Kidney glomerular epithelial cell (primary cell): ENCODE measurements around the gene SUPT3H.
"Not testable (repeated sequence)": the region's sequence is repeated elsewhere in the genome, so short reads cannot be mapped to it uniquely, and the experiment has no call there.

Experiments used
- DNase-seq: peaks from one replicate; lab custom pipeline; 2025; lab: John Stamatoyannopoulos, UW

The SUPT3H gene

GRCh38 chr6:44955145-44955544, 422.6 kb downstream of the SUPT3H start:
- no peak for DNase-seq

DNA sequence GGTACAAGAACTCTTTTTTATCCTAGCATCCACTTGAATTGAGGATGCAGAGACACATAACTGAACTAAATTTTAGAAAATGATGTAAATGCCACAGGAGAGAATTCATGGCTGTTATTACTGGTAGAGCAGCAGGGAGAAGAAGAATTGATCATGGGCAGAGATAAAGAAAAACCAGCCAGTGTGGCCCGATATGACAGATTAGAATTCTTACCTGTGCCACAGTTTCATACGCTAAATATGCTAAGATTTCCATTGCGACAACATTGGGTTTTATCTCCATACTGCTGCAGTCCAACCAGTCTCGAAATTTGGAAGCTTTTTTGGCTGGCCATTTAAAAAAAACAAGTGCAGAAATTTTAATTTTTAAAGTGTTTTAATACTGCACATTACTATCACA, 423.5 kb downstream of the SUPT3H start:
- no peak for DNase-seq

GRCh38 chr6:44951253-44951747, 426.4 kb downstream of the SUPT3H start:
- no peak for DNase-seq

- no peak for DNase-seq
Measured at GRCh38 chr6:44949596-44950201, 428.0 kb downstream of the SUPT3H start.

- no peak for DNase-seq
Measured at GRCh38 chr6:44943541-44943940, 434.2 kb downstream of the SUPT3H start.

- DNase-seq: no peak
Measured at GRCh38 chr6:44942798-44943197, 434.9 kb downstream of the SUPT3H start.

DNA sequence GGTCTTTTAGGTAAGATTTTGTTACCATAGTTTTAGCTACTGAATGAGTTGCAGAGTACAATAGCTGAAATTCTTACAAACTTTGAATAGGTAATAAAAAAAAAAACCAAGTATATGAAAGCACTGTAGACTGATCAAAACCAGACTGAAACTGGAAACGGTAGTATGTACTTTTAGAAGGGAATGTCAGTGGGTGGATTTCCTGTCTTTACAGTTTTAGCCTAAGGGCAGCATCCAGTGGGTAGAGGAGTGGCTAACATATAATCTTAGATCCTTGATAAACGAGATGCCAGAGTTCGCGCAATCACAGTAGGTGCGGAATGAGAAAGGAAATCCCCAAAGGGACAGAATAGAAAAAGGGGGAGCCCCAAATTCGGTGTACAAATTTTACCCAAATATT, 435.5 kb downstream of the SUPT3H start:
- no peak for DNase-seq

GRCh38 chr6:44940367-44940766, 437.4 kb downstream of the SUPT3H start:
- no peak for DNase-seq

GRCh38 chr6:44935693-44936300, 441.9 kb downstream of the SUPT3H start:
- no peak for DNase-seq

DNA sequence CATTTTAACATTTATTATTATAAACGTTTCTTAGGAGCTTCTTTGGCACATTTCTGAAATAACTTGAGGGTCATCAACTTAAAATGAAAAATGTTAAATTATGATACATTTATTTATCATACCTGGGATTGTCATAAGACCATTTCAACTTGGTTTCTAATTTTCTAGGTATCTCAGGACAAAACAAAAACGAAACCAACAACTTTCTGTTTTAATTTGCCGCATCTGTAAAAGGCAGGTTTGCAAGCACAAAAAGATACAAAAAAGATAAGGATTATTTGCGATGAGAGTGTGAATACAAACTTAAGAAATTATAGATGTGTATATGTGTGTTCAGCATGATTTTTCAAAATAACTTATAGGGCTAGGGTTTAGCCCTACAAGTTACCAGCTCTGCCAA, 444.6 kb downstream of the SUPT3H start:
- no peak for DNase-seq

DNA sequence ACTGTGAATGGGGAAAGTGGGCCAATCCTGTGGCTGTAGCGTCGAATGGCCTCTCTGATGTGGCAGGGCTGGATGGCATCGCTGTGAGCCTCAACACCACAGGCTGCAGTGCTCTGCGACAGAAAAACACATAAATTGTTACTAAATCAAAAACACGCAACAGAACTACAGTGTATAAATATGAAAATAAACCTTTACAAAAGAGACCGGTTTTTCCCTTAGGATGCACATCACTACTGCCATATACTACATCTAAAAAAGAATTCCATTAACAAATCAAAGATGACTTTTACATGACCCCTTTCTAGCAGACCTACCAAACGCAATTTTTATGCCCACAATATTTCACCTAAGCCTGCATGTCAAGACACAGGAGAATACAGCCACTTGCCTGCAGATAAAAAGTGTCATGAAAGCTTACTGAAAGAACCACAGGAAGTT, 445.1 kb downstream of the SUPT3H start:
- no peak for DNase-seq

GRCh38 chr6:44931385-44931784, 446.3 kb downstream of the SUPT3H start:
- no peak for DNase-seq

DNA sequence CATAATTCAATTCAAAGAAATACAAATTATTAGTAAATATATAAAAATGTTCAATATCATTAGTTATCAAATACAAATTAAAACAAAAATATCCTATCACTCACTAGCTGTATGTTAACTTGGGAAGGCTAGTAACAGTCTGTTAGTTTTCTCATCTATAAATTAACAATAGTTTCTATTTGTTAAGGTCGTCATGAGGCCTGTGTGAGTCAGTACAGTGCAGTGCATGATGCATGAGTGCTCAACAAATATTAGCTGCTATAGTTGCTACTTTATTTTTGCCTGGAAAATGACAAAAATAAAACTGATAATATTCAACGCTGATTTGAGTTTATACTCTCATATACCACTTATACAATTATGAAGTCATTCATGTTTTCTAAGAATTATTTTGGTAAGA, 451.2 kb downstream of the SUPT3H start:
- DNase-seq: peak; percentile 46

DNA sequence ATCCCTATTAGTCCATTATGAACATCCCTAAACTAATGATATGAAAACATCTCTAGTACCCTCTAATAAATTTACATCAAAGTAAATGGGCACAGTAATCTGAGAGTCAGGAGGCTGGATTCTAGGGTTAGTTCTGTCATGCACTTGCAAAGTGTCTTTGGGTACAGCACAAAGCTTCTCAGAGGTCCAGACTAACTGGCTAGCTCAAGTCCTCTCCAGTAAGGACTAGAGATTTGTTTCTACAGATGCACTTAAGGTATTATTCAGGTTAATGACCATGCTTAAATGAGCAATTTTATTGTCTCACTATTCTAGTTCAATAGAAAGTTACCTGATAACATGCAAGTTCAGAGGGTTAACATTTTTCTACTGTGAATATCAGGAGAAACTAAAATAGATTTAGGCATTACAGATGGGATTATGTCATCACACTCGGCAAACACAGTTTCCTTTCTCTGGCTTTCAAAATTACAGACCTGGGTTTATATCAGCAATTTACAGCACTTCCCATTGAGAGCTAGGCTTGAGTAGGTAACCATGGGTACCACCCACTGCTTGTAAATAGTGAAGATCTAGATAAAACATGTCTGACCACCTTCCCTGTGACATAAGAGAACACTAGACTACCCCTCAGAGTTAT, 452.5 kb downstream of the SUPT3H start:
- peak; percentile 44 for DNase-seq

DNA sequence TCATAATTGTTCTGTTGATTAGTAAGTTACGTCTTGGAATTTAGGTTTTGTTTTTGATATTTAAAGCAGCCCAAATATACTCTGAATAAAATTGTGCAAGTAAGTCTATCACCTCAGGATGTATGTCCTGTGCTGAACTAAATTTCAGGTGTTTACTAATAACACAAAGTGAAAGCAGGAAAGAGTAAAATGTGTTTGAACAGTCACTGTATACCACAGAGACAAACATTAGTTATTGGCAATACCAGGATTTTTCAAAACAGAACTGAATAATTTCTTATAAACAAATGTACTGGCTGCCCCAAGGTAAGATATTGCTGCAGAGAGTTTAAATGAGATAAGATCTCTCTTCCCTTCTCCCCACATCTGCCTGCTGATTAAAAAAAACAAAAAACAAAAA, 454.3 kb downstream of the SUPT3H start:
- DNase-seq: no peak

GRCh38 chr6:44921798-44922197, 455.9 kb downstream of the SUPT3H start:
- DNase-seq: no peak

GRCh38 chr6:44920952-44921491, 456.7 kb downstream of the SUPT3H start:
- DNase-seq: peak; percentile 5

DNA sequence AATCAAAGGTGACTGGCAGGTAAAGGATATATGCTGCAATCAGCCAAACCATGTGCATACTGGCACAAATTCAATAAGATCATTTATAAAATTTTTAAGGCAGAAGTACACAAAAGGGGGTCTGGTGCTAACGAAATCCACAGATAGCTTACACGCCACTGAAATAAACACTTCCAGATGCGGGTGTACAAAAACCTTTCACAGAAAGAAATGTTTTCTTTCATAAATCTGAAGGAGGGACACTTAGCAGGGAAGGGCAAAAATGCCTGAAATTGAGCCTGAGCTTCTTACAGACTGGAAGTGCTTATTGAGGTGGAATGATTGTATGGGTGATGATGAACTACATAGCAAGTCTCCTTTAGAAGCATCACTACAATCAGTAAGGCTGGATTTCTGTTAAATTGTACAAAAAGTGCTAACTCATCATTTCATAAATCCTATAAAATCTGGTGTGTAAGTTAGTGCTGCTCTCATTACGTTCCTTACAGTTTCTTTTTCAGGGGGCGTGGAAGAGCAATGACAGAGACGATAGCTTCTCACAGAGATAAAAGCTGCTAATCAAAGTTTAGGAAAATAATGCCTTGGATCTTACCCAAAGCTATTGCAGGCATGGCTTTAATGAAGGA, 458.9 kb downstream of the SUPT3H start:
- no peak for DNase-seq

- no peak for DNase-seq
Measured at GRCh38 chr6:44917430-44917829, 460.3 kb downstream of the SUPT3H start.

GRCh38 chr6:44915111-44915510, 462.6 kb downstream of the SUPT3H start:
- DNase-seq: no peak

GRCh38 chr6:44914141-44914540, 463.6 kb downstream of the SUPT3H start:
- no peak for DNase-seq

DNA sequence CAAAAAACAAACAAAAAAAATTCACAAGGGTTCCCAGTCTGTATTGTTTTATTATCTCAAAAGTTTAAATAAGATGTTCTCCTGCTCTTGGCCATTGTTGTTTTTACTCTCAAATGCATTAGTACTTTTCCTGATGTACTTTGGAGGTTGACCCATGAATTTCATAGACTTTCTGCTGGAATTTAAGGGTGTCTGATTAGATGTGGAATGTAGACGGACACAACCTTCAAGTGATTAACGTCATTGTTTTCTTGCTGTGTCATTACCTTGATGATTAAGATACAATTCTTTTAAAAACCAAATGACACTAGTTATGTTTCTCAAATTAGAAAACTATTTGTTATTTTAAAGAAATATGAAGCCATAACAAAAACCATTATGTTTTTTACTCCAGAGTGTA, 471.0 kb downstream of the SUPT3H start:
- no peak for DNase-seq

DNA sequence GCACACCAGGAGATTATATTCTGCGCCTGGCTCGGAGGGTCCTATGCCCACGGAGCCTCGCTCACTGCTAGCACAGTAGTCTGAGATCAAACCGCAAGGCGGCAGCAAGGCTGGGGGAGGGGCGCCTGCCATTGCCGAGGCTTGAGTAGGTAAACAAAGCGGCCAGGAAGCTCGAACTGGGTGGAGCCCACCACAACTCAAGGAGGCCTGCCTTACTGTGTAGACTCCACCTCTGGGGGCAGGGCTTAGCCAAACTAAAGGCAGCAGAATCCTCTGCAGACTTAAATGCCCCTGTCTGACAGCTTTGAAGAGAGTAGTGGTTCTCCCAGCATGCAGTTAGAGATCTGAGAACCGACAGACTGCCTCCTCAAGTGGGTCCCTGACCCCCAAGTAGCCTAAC, 477.4 kb downstream of the SUPT3H start:
- not testable (repeated sequence) for DNase-seq
